Erythroblast (primary cell): ENCODE results near the gene LY86.

Experiments used
- GATA1 ChIP-seq: IDR thresholded peaks from 2 replicates; pipeline ENCODE4 v1.6.1; 2011; ENCODE audit warnings: low read depth, mild to moderate bottlenecking, control low read depth, low read length, moderate library complexity
- POLR2A ChIP-seq: IDR thresholded peaks from 2 replicates; pipeline ENCODE4 v1.6.1; 2011; ENCODE audit warnings: mild to moderate bottlenecking, low read length

GRCh38 chr6:6646384-6646783 lies 57.9 kb downstream of the LY86 start:
- no peak for TF ChIP-seq POLR2A
- no peak for TF ChIP-seq GATA1
